Liver (tissue), 3 donors: Measurements from ENCODE around the gene TTC22.

Experiments
- CTCF ChIP-seq: fragments of 150-350 bp; IDR thresholded peaks from 2 replicates; pipeline ENCODE4 v1.5.1; 2017; ENCODE audit warnings: improper control_type of control experiment, low read depth, low read length; ENCODE audit not compliant: missing input control
- EGR1 ChIP-seq, 2 donors: IDR thresholded peaks; 2 replicates each; pipeline ENCODE4 v1.6.1; 2016 to 2018; ENCODE audit warnings: antibody characterized with exemption in 2 of 2, low read depth in 2 of 2
- FOXA1 ChIP-seq: IDR thresholded peaks from 2 replicates; pipeline ENCODE4 v1.6.1; 2016; ENCODE audit warnings: antibody characterized with exemption
- GABPA ChIP-seq, 2 donors: IDR thresholded peaks in 1 of 2; conservative IDR thresholded peaks in 1 of 2; 2 replicates each; pipeline ENCODE4 v1.6.1; 2016; ENCODE audit warnings: antibody characterized with exemption in 2 of 2, mild to moderate bottlenecking in 1 of 2, moderate library complexity in 1 of 2
- JUND ChIP-seq, 2 donors: IDR thresholded peaks; 2 replicates each; pipeline ENCODE4 v1.6.1; 2016; ENCODE audit warnings: antibody characterized with exemption in 2 of 2
- MAX ChIP-seq: IDR thresholded peaks from 2 replicates; pipeline ENCODE4 v1.6.1; 2016; ENCODE audit warnings: antibody characterized with exemption
- NR2F2 ChIP-seq: IDR thresholded peaks from 2 replicates; pipeline ENCODE4 v1.6.1; 2016; ENCODE audit warnings: antibody characterized with exemption
- RAD21 ChIP-seq, 2 donors: IDR thresholded peaks; 2 replicates each; pipeline ENCODE4 v1.6.1; 2016; ENCODE audit warnings: antibody characterized with exemption in 2 of 2, mild to moderate bottlenecking in 2 of 2
- REST ChIP-seq: IDR thresholded peaks from 2 replicates; pipeline ENCODE4 v1.6.1; 2016; ENCODE audit warnings: antibody characterized with exemption, mild to moderate bottlenecking
- RXRA ChIP-seq, 2 donors: IDR thresholded peaks; 2 replicates each; pipeline ENCODE4 v1.6.1; 2017 to 2018; ENCODE audit warnings: antibody characterized with exemption in 2 of 2, mild to moderate bottlenecking in 1 of 2
- SP1 ChIP-seq: IDR thresholded peaks from 2 replicates; pipeline ENCODE4 v1.6.1; 2018; ENCODE audit warnings: antibody characterized with exemption, mild to moderate bottlenecking
- YY1 ChIP-seq: IDR thresholded peaks from 2 replicates; pipeline ENCODE4 v1.6.1; 2016; ENCODE audit warnings: antibody characterized with exemption, mild to moderate bottlenecking
- TF ChIP-seq, protein P1 (sequence below): IDR thresholded peaks from 2 replicates; pipeline ENCODE4 v1.6.1; 2016; ENCODE audit warnings: antibody characterized with exemption
- donor health status: healthy.
- donor health status: healthy.

DNA sequence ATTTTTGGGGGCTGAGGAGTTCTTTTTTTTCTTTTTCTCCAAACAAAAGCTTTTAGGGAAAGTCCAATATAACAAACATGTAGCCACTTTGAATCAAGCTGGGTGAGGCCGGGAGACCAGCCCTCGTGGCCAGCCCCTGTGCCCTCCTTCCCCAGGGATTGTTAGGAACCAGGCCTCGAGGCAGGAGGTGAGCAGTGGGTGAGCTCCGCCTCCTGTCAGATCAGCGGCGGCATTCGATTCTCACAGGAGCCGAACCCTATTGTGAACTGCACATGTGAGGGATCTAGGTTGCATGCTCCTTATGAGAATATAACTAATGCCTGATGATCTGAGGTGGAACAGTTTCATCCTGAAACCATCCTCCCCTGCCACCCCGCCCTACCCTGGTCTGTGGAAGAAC lies 41.8 kb upstream of the TTC22 start:
- TF ChIP-seq CTCF (no peak), RAD21 (IDR thresholded peaks at IDR 0.05) (no peak), SP1 (no peak), JUND (IDR thresholded peaks at IDR 0.05) (no peak), FOXA1 (no peak), RXRA (IDR thresholded peaks at IDR 0.05) (no peak), NR2F2 (no peak), GABPA (IDR thresholded peaks at IDR 0.05 in 1 of 2, conservative IDR thresholded peaks at IDR 0.05 in 1 of 2) (no peak), YY1 (no peak), EGR1 (IDR thresholded peaks at IDR 0.05; ENCODE audit: low read depth in 2 of 2) (no peak), MAX (no peak), REST (no peak)
- TF ChIP-seq, protein P1, sequence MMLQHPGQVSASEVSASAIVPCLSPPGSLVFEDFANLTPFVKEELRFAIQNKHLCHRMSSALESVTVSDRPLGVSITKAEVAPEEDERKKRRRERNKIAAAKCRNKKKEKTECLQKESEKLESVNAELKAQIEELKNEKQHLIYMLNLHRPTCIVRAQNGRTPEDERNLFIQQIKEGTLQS, result no peak
